ENCODE measurements around the gene ATP4B.

GRCh38 chr13:113645329-113645728 lies 12.7 kb downstream of the ATP4B start:
- TF ChIP-seq ATOH8 (CRISPR knock-in tag; IDR thresholded peaks at IDR 0.05; ENCODE audit: low read depth) (no peak), ELK1 (IDR thresholded peaks at IDR 0.05; ENCODE audit: low read depth, low read length) (no peak), RARB (CRISPR knock-in tag; IDR thresholded peaks at IDR 0.05) (no peak), CTCF (IDR thresholded peaks at IDR 0.05) (no peak), EP300 (IDR thresholded peaks at IDR 0.05) (no peak), BHLHE40 (IDR thresholded peaks at IDR 0.05; ENCODE audit: low read depth, low read length) (no peak), CEBPB (IDR thresholded peaks at IDR 0.05) (no peak), RCOR1 (IDR thresholded peaks at IDR 0.05; ENCODE audit: low read depth, low read length) (no peak), POLR2A (IDR thresholded peaks at IDR 0.05; ENCODE audit: low read length) (no peak), PBX3 (IDR thresholded peaks at IDR 0.05) (no peak)
